HG02840 (cell line): Measurements from ENCODE around the gene DSC1.
"Not testable (repeated sequence)": the region's sequence is repeated elsewhere in the genome, so short reads cannot be mapped to it uniquely, and the experiment has no call there.

Experiments
- ATAC-seq: cut with Tn5 transposase; IDR thresholded peaks from one replicate; pipeline ENCODE4 v1.9.1; 2021; ENCODE audit warnings: mild to moderate bottlenecking, moderate library complexity, moderate number of reproducible peaks; ENCODE audit not compliant: unreplicated experiment, low FRiP score

The DSC1 gene

GRCh38 chr18:31162825-31163435 lies at the start of gene DSC1:
Gene DSC1, minus strand, starts transcription at chr18:31162856. Its CDS starts 262 bp downstream, at chr18:31162594.
- no peak for ATAC-seq

- no peak for ATAC-seq
Measured at GRCh38 chr18:31211047-31211446, 48.4 kb upstream of the DSC1 start.

GRCh38 chr18:31209041-31209440 lies 46.4 kb upstream of the DSC1 start:
- ATAC-seq: no peak

- no peak for ATAC-seq
Measured at GRCh38 chr18:31207391-31207790, 44.7 kb upstream of the DSC1 start.

- ATAC-seq: peak; percentile 81
Measured at GRCh38 chr18:31206787-31207381, 44.2 kb upstream of the DSC1 start.

GRCh38 chr18:31206071-31206470 lies 43.4 kb upstream of the DSC1 start:
- no peak for ATAC-seq

- no peak for ATAC-seq
Measured at GRCh38 chr18:31205273-31205672, 42.6 kb upstream of the DSC1 start.

- no peak for ATAC-seq
Measured at GRCh38 chr18:31204833-31205232, 42.2 kb upstream of the DSC1 start.

GRCh38 chr18:31204166-31204565 lies 41.5 kb upstream of the DSC1 start:
- ATAC-seq: no peak

- no peak for ATAC-seq
Measured at GRCh38 chr18:31203794-31204148, 41.1 kb upstream of the DSC1 start.

GRCh38 chr18:31203096-31203793 lies 40.6 kb upstream of the DSC1 start:
- ATAC-seq: no peak

GRCh38 chr18:31199190-31199769 lies 36.6 kb upstream of the DSC1 start:
- ATAC-seq: no peak

GRCh38 chr18:31197676-31198075 lies 35.0 kb upstream of the DSC1 start:
- ATAC-seq: no peak

- no peak for ATAC-seq
Measured at GRCh38 chr18:31195063-31195462, 32.4 kb upstream of the DSC1 start.

- no peak for ATAC-seq
Measured at GRCh38 chr18:31192086-31192776, 29.6 kb upstream of the DSC1 start.

GRCh38 chr18:31190919-31191318 lies 28.3 kb upstream of the DSC1 start:
- ATAC-seq: no peak

GRCh38 chr18:31189757-31190156 lies 27.1 kb upstream of the DSC1 start:
- ATAC-seq: no peak

- ATAC-seq: no peak
Measured at GRCh38 chr18:31185186-31185950, 22.7 kb upstream of the DSC1 start.

- ATAC-seq: no peak
Measured at GRCh38 chr18:31183302-31183701, 20.6 kb upstream of the DSC1 start.

GRCh38 chr18:31177369-31177768 lies 14.7 kb upstream of the DSC1 start:
- ATAC-seq: not testable (repeated sequence)
